ENCODE results near the gene AMIGO3.

DNA sequence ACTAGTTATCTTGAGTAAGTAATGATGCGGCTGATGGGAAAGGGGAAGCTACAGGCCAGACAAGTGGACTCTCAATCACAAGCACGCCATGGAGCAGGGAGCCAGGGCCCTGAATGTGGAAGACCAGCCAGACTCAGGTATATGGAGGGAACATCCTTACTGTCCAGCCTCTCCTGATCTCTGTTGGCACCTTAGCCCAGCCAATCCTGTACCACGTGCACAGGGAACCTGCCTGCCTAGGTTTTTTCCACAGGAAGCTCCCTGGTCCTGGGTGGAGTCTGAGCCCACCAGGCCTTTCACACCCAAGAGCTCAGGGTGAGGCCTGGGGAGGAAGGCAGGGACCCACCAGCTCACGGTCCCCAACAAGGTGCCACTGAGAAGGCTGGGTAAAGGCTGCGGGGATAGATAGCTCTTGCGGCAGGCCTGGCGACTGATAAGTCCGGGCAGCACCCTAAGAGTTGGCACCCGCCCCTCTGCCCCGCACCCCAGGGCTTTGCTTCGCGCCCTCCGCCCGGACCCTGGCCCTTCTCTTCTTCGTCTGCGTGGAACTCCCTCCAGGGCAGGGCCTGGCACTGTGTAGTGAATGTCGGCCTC lies 46.3 kb downstream of the AMIGO3 start:
- TF ChIP-seq, protein P1, sequence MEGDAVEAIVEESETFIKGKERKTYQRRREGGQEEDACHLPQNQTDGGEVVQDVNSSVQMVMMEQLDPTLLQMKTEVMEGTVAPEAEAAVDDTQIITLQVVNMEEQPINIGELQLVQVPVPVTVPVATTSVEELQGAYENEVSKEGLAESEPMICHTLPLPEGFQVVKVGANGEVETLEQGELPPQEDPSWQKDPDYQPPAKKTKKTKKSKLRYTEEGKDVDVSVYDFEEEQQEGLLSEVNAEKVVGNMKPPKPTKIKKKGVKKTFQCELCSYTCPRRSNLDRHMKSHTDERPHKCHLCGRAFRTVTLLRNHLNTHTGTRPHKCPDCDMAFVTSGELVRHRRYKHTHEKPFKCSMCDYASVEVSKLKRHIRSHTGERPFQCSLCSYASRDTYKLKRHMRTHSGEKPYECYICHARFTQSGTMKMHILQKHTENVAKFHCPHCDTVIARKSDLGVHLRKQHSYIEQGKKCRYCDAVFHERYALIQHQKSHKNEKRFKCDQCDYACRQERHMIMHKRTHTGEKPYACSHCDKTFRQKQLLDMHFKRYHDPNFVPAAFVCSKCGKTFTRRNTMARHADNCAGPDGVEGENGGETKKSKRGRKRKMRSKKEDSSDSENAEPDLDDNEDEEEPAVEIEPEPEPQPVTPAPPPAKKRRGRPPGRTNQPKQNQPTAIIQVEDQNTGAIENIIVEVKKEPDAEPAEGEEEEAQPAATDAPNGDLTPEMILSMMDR (IDR thresholded peaks at IDR 0.05): no peak
- TF ChIP-seq POLR2A (IDR thresholded peaks at IDR 0.05): no peak

Data from prostate gland (tissue), 2 donors.